Left cardiac atrium (tissue), 4 donors: Measurements from ENCODE around the gene SH3GLB1. TPM values are rescaled to one million over a fixed set of nuclear protein-coding genes. Genes with fewer than 3 reads are reported as not detected.
"Not testable (repeated sequence)": the region's sequence is repeated elsewhere in the genome, so short reads cannot be mapped to it uniquely, and the experiment has no call there.

Experiments
- ATAC-seq, 2 donors: fragments of 200-7000 bp; cut with Tn5 transposase; one replicate each; pipeline ENCODE4 v1.9.1; 2020; ENCODE audit warnings: mild to moderate bottlenecking in 2 of 2, moderate library complexity in 2 of 2
- DNase-seq: peaks from one replicate; pipeline ENCODE4 v3.0.0-alpha.2; 2020
- intact Hi-C, 2 donors: fragments of 100-400 bp; cut with DNase I; formaldehyde crosslinking; loops; one replicate each; pipeline versions ENCODE4 v1.14.1 to v1.15.1; 2022 to 2023
- long read RNA-seq: library from polyadenylated mRNA; unstranded; transcript quantifications from one replicate; pipeline ENCODE4 v2.0.0, GENCODE V29; 2021
- total RNA-seq, 2 donors: library from RNA; stranded (reverse); fragmentation: NEBNext Ultra II Directional; extraction: Animal tissue kit (Norgen Biotek cat#: 25700); gene quantifications; one replicate each; pipeline ENCODE4 v1.2.1, GENCODE V29; 2021
- donor health status: DM: no; HTN: yes; CAD: no.
- donor health status: DM: no; HTN: yes; CAD: no; lungs with severe emphysema.
- donor health status: DM: yes; HTN: yes; CAD: no.
- donor health status: Dilated cardiomyopathy.

The SH3GLB1 gene
- 100 to 1,000 TPM; 110 to 114 TPM for total RNA-seq
- long read RNA-seq, full-length matches to known transcripts, result 151 of 180 reads
- long read RNA-seq, partial matches to known transcripts, result 2 of 180 reads
- long read RNA-seq, other reads (novel, unspliced or antisense), result 27 of 180 reads

GRCh38 chr1:86704458-86704971 lies at the start of gene SH3GLB1:
SH3GLB1 (plus strand) TSS chr1:86704576; CDS start chr1:86704900, 324 bp downstream.
- DNase-seq, result peak; percentile 90
- ATAC-seq, result peak; percentile 94 to 95
- intact Hi-C loops, result loop anchor here (5.0 to 10.0 kb wide), 4 partner anchors 38 to 310 kb away; partner anchors contain the start of genes HS2ST1 (in 1 of the 2), ODF2L (in 1 of the 2) and SELENOF (in 1 of the 2)

DNA sequence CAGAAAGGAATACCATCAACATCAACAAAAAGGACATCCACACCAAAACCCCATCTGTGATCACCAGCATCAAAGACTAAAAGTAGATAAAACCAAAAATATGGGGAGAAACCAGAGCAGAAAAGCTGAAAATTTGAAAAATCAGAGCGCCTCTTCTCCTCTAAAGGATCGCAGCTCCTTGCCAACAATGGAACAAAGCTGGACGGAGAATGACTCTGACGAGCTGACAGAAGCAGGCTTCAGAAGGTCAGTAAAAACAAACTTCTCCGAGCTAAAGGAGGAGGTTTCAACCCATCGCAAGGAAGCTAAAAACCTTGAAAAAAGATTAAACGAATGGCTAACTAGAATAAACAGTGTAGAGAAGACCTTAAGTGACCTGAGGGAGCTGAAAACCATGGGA lies 46.0 kb upstream of the SH3GLB1 start:
- ATAC-seq, intact Hi-C loops, DNase-seq: not testable (repeated sequence)

- intact Hi-C loops, result no loop called here
- DNase-seq (no peak), ATAC-seq (no peak)
Measured at GRCh38 chr1:86666368-86666767, 38.0 kb upstream of the SH3GLB1 start.

DNA sequence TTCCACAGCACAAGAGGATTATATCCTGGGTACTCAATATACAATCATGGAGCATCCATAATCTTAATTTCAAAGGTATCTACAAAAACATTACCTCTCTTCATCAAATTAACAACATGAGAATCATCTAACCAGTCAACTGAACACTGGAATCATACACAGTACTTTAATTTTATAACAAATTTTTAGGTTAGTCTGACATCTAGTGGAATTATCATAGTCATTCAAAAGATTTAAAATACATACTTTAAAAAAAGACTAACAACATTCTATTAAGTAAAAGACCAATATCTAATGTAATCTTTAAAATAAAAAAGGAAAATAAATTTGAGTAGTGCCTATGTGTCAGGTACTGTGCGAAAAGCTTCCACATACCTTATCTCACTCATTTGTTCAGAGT lies 16.8 kb upstream of the SH3GLB1 start:
- no peak for DNase-seq
- ATAC-seq, result no peak
- intact Hi-C loops, result loop anchor here in 1 of 2 donors (5.0 kb wide), 2 partner anchors 210 to 310 kb away; no protein-coding TSS in a partner anchor

DNA sequence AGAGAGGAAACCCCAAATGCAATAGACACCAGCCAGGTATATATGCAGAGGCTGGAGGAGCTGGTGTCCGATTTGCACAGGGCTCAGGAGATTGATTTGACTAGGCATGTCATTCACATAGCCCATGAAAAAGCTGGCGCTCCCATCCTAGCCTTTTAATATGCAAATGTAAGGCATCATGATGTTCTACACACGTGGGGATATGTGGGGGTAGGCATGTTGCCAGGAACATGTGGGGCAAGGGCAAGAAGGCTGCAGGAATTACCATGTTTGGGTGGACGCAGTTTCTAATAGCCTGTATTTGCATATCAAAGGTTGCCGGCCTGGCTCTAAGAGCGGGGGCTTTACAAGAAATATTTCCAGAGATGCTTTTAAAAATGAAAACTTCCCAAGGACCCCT lies 11.7 kb upstream of the SH3GLB1 start:
- ATAC-seq (no peak), DNase-seq (no peak)
- intact Hi-C loops, result no loop called here

GRCh38 chr1:86695400-86695799 lies 9.0 kb upstream of the SH3GLB1 start:
- ATAC-seq (no peak), DNase-seq (no peak)
- intact Hi-C loops, result no loop called here

GRCh38 chr1:86696522-86696921 lies 7.9 kb upstream of the SH3GLB1 start:
- intact Hi-C loops, result no loop called here

DNA sequence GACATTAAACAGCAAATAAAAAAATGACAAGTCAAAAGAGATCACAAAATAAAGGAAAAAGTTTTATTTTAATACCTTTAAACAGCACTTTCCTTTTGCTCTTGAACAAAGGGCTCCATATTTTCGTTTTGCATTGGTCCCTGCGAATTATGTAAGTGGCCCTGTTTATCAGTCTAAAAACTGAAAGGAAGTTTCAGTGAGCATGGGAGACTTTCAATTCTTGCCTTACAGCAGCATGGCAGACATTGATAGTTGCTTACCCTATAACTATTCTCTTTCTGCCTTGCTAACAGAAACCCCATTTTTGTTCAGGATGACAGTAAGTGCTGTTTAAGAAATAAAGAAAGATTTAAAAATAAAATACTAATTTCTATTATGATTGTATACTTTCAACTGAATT lies 5.2 kb upstream of the SH3GLB1 start:
- ATAC-seq (no peak), DNase-seq (no peak)
- intact Hi-C loops, result no loop called here

More at GRCh38 chr1:86696522-86696921, 7.9 kb upstream of the SH3GLB1 start:
- ATAC-seq (no peak), DNase-seq (no peak)

DNA sequence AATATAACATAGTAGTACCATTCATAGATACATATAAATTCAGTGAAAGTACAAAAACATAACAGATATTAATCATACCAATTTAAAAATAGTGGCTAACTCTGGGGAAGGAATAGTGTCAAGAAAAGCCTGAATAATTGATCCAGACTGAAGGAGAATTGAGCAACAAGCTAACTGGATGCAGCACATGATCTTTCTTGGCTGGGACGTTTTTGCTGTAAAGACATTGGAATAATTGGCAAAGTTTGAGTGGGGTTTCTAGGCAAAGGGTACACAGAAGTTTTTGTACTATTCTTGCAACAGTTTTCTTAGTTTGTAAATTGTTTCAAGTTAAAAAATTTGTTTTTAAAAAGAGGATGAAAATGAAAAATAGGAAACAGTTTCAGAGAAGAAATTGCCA lies 2.6 kb upstream of the SH3GLB1 start:
- DNase-seq (no peak), ATAC-seq (no peak)
- intact Hi-C loops, result loop anchor here (5.0 to 10.0 kb wide), 4 partner anchors 41 to 307 kb away; partner anchors contain the start of genes HS2ST1 (in 1 of the 2), ODF2L (in 1 of the 2) and SELENOF (in 1 of the 2)

GRCh38 chr1:86702954-86703494 lies 1.4 kb upstream of the SH3GLB1 start:
- ATAC-seq, DNase-seq: not testable (repeated sequence)
- intact Hi-C loops, result loop anchor here (5.0 to 10.0 kb wide), 4 partner anchors 39 to 308 kb away; partner anchors contain the start of genes HS2ST1 (in 1 of the 2), ODF2L (in 1 of the 2) and SELENOF (in 1 of the 2)

DNA sequence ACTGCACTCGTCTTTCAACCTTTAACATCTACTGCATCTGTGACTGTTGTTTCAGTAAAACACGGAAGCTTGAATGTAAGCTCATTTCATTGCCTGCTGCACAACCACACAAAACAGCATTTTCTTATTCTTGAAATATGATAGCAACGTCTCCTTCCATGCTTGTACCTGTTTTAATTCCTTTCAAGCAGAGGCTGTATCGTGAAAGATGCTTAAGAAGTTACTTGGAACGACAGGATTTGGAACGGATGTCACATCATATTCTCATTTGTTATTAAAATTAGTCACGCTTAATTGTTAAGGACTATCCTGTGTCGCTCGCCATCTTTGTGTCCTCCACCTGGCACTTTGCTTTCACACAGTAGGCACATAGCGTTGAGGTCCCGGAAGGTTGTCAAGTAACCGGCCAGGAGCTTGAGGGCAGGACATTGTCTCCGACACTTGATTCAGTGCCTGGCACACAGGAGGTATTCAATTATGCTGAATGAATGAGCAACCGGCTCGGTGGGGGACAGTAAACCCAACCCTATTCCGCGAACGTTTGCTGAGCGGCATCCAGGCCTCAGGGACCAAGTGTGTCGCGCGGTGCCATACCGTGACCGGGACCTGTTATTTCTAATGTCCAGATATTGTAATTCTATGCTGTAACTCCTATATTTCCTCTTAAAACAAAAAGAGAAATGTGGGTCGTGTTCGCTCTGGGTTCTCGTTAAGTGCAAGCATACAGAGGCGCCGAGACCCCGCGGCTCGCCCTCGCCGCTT lies 499 bp upstream of the SH3GLB1 start:
- DNase-seq, result no peak
- intact Hi-C loops, result loop anchor here (5.0 to 10.0 kb wide), 4 partner anchors 38 to 309 kb away; partner anchors contain the start of genes HS2ST1 (in 1 of the 2), ODF2L (in 1 of the 2) and SELENOF (in 1 of the 2)
- peak; percentile 24 to 41 for ATAC-seq

- DNase-seq, result peak; percentile 64
- intact Hi-C loops, result loop anchor here (5.0 to 10.0 kb wide), 4 partner anchors 37 to 310 kb away; partner anchors contain the start of genes HS2ST1 (in 1 of the 2), ODF2L (in 1 of the 2) and SELENOF (in 1 of the 2)
- ATAC-seq, result peak; percentile 52 to 75
Measured at GRCh38 chr1:86704972-86705664, 742 bp downstream of the SH3GLB1 start.

- DNase-seq (no peak), ATAC-seq (peak in 1 of 2 donors; percentile 0)
- intact Hi-C loops, result loop anchor here (10.0 kb wide), 3 partner anchors 201 to 311 kb away; partner anchors contain the start of genes HS2ST1 (in 1 of the 2), ODF2L (in 1 of the 2) and SELENOF (in 1 of the 2)
Measured at GRCh38 chr1:86705665-86705985, 1.2 kb downstream of the SH3GLB1 start.

DNA sequence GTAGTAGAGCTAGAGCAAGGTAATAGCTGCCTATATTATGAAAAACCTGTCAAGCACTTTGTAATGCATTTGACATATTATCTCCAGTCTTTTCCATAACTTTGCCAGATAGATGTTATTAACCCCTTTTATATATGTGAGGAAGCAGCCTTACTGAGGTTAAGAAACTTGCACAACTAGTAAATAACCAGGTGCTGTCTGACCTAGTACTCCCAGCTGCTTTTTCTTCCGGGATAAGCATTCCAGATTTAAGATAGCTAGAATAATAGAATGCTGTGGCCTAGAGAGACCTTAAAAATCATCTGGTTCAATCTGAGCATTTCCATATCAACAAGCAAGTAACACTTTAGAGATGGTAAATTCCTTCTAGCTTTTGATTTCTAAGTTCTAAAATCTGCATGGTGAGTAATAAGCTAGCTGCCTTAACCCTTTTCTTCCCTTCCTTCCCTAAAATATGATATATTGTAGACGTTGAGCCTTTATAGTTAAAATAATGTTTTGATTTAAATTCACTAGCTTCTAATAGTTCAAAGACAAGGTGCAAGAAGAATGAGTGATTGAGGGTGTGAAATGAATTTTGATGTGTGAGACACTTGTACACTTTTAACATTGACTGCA lies 1.8 kb downstream of the SH3GLB1 start:
- DNase-seq (no peak), ATAC-seq (no peak)
- intact Hi-C loops, result loop anchor here (10.0 kb wide), 3 partner anchors 201 to 311 kb away; partner anchors contain the start of genes HS2ST1 (in 1 of the 2), ODF2L (in 1 of the 2) and SELENOF (in 1 of the 2)

- ATAC-seq (no peak), DNase-seq (no peak)
- intact Hi-C loops, result loop anchor here (10.0 kb wide), 3 partner anchors 204 to 314 kb away; partner anchors contain the start of genes HS2ST1 (in 1 of the 2), ODF2L (in 1 of the 2) and SELENOF (in 1 of the 2)
Measured at GRCh38 chr1:86708920-86709319, 4.5 kb downstream of the SH3GLB1 start.

GRCh38 chr1:86712088-86712860 lies 7.9 kb downstream of the SH3GLB1 start:
- no peak for ATAC-seq
- intact Hi-C loops, result no loop called here
- DNase-seq, result no peak

GRCh38 chr1:86713477-86713876 lies 9.1 kb downstream of the SH3GLB1 start:
- intact Hi-C loops, result no loop called here
- ATAC-seq, result no peak
- no peak for DNase-seq
